Measurements from ENCODE around the gene RRP1.

RRP1 gene, protein sequence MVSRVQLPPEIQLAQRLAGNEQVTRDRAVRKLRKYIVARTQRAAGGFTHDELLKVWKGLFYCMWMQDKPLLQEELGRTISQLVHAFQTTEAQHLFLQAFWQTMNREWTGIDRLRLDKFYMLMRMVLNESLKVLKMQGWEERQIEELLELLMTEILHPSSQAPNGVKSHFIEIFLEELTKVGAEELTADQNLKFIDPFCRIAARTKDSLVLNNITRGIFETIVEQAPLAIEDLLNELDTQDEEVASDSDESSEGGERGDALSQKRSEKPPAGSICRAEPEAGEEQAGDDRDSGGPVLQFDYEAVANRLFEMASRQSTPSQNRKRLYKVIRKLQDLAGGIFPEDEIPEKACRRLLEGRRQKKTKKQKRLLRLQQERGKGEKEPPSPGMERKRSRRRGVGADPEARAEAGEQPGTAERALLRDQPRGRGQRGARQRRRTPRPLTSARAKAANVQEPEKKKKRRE

GRCh38 chr21:43789276-43790009 is at the start of gene RRP1:
TSS of gene RRP1 (plus strand) at chr21:43789577. CDS start at chr21:43789630, 53 bp downstream.
- peak; percentile 27 to 96 (median 86) for DNase-seq

- peak in 1 of 14 donors; percentile 74 for DNase-seq
These were observed 49.5 kb upstream of the RRP1 start for GRCh38 chr21:43739621-43740435.

GRCh38 chr21:43740497-43741156 is 48.8 kb upstream of the RRP1 start:
- DNase-seq = peak in 9 of 14 donors; percentile 10 to 88 (median 59)

DNA sequence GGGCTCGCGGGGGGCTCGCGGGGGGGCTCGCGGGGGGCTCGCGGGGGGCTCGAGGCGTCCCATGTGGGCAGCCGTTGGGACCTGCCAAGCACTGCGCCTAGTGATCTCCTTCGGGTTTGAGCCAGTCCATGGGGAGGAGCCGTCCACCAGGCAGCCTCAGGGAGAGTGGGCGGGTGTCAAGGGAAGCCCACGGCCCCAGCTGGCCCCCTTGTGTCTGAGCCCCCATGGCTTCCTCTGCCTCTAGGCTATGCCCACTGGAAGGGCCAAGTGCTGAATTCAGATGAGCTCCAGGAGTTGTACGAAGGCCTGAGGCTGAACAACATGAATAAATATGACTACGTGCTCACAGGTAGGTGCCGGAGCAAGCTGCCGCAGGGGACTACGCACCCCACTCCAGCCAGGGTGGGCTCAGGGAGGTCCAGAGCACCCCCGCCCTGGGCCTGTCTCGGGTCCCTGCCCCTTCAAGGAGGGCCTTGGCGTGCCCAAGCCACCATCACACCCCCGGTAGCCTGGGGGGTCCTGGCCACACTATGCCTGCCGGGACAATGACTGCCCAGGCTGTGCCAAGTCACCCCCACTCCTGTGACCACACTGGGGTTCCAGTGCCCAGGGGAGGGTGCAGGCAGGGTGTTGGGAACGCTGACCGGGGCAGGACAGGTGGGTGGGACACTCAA is 47.8 kb upstream of the RRP1 start:
- DNase-seq = no peak

DNA sequence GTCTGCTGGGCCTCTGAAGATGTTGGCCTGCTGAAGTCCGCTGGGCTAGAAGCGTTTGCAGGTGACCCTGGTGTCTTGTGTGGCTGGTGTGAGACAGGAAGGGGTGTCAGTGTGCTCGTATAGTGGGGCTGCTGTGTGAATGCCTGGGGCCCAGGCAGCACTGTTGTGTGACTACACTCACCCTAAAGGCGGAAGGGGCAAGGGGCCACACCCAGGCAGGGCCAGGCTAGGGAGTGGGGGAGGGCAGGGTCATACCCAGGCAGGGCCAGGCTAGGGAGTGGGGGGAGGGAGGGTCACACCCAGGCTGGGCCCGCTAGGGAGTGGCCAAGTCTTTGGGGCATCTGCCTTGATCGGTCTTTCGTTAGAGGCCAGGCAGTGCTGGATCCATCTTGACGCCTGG is 45.4 kb upstream of the RRP1 start:
- no peak for DNase-seq

GRCh38 chr21:43744725-43745124 is 44.7 kb upstream of the RRP1 start:
- no peak for DNase-seq

GRCh38 chr21:43745772-43746517 is 43.4 kb upstream of the RRP1 start:
- DNase-seq = no peak

GRCh38 chr21:43748622-43749021 is 40.8 kb upstream of the RRP1 start:
- DNase-seq = no peak

DNA sequence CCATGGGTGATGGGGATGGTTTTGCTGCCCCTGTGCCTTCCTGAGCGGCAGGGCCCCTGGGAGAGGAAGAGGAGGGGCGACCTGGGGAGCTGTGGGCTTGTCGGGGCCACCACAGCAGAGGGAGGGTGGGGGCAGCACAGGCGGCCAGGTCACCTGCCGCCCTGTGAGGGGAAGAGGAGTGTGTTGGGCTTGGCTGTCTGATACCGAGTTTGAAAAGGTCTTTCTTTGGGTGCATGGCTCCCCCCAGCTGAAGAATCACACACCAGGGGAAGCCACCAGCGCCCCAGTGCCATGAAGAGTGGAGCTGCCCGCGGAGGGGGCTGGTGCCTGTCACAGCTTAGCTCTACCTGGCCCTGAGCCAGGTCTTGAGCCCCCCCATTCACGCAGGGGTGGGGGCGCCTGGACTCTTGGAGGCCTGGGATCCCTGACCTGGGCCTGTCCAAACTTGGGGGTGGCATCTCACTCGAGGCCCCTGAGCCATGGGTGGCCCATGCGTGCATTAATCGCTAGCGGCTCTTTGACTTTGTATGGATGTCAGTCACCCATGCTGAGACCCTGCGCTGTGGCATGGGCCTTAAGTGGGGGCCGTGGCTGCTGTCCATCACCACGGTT is 39.6 kb upstream of the RRP1 start:
- DNase-seq = no peak

DNA sequence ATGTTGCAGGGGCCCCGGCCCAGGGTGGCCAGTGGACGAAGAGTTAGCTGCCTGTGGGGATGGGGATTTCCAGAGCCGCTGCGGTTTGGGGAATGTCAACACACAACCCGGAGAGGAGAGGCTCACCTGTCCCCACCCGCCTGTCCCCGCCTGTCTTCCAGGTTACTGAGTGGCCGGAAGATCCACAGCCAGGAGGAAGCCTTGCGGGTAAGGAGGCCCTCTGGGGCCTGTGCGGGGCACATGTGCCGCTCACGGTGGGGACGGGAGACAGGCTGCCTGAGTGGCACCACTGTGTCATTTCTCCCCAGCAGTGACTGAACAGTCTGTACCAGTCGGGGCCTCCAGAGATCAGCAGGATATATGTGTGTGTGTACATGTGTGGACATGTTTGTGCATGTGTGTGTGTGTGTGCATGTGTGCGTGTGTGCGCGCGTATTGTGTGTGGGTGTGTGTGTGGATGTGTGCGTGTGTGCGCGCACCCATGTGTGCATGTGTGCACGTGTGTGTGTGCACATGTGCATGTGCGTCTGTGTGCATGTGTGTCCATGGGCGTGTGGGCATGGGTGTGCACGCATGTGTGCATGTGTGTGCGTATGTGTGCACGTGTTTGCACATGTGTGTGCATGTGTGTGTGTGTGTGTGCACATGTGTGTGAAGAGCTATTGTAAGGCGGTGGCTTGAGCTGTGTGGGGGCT is 38.9 kb upstream of the RRP1 start:
- DNase-seq = no peak

DNA sequence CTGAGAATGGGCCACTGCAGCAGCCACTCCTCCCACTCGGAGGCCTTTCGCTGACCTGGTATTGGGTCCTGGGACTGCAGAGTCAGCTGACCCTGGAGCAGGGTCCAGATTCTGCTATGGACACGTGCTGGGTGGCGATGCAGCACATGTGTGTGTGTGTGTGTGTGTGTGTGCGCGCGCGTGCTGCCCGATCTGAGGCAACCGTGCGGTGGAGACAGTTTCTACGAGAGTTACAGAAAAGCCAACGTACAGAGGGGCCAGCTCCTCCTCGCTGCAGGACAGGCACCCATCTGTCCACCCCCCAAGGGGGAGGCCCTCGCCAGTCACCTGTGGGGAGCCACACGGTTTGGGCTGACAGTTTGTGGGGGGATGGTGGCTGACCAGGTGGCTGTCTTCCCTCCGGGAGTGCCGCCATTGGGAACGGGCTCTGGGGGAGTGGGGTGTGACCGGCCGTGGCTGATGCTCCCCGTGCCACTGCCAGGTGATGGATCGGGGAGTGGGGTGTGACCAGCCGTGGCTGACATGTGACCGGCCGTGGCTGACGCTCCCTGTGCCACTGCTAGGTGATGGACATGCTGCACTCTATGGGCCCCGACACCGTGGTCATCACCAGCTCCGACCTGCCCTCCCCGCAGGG is 37.3 kb upstream of the RRP1 start:
- no peak for DNase-seq

- DNase-seq = no peak
These were observed 36.5 kb upstream of the RRP1 start for GRCh38 chr21:43752758-43753438.

- DNase-seq = no peak
These were observed 36.0 kb upstream of the RRP1 start for GRCh38 chr21:43753439-43753799.

GRCh38 chr21:43754948-43755781 is 34.2 kb upstream of the RRP1 start:
- DNase-seq = peak in 1 of 14 donors; percentile 70

- no peak for DNase-seq
These were observed 33.4 kb upstream of the RRP1 start for GRCh38 chr21:43755820-43756594.

DNA sequence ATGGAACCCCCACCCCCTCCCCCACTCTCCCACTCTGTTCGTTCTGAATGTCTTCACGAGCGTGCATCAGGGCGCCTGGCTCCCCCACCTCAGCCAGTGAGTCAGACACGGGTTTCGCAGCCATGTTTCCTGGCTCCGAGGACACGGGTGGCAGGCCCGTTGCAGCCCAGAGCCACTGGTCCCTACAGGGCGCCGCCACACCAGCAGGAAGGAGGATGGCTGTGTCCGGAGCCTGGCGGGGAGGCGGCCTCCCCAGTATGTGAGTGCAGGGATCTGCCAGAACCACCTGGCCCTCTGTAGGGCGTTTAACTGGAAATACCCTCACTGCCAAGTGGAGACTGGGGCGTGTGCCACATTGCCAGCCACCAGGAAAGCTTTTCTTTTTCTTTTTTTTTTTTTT is 31.8 kb upstream of the RRP1 start:
- peak in 2 of 14 donors; percentile 41 to 49 for DNase-seq

DNA sequence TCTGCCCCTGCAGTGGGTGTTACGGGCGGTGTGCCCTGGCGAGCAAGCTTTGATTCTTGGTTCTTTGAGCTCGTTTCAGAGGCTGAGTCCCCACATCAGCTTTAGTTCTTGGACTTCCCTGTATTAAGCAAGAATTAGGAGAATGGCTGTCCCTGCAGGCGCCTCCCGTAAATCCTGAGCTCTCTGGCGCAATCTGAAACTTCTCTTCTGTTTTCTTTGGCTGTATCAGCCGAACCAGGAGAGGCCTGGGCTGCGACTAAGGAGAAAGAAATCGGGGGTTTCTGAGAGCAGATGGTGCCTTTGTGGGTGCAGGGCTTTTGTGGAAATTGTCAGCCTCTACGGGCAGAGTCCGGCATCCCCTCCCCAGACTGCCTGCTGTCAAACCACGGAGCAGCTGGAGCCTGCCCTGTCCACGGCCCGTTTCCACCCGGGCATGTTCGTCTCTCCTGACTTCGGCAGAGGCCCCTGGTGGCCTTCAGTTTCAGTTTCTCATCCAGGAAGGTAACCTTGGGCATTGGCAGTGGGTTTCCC is 31.2 kb upstream of the RRP1 start:
- peak in 2 of 14 donors; percentile 37 to 51 for DNase-seq
